GM18511 (cell line): Measurements from ENCODE around the gene MPIG6B.
"Not testable (repeated sequence)": the region's sequence is repeated elsewhere in the genome, so short reads cannot be mapped to it uniquely, and the experiment has no call there.

Source experiments
- ATAC-seq: cut with Tn5 transposase; IDR thresholded peaks from one replicate; pipeline ENCODE4 v1.9.1; 2021; ENCODE audit warnings: mild to moderate bottlenecking, moderate library complexity; ENCODE audit not compliant: unreplicated experiment

The MPIG6B gene

GRCh38 chr6:31700740-31701401 is 22.3 kb upstream of the MPIG6B start:
- no peak for ATAC-seq

- no peak for ATAC-seq
These were observed 21.3 kb upstream of the MPIG6B start for GRCh38 chr6:31701666-31702404.

GRCh38 chr6:31702405-31702818 is 20.8 kb upstream of the MPIG6B start:
- no peak for ATAC-seq

GRCh38 chr6:31702819-31703716 is 20.1 kb upstream of the MPIG6B start, which contains the start of gene ABHD16A:
TSS of gene ABHD16A (minus strand) at chr6:31703324. CDS start at chr6:31703281, 43 bp downstream.
- ATAC-seq, result peak; percentile 89

GRCh38 chr6:31705931-31706330 is 17.2 kb upstream of the MPIG6B start:
- no peak for ATAC-seq

GRCh38 chr6:31706599-31706998 is 16.6 kb upstream of the MPIG6B start, which contains the start of gene LY6G6F:
TSS of gene LY6G6F (plus strand) at chr6:31706866. CDS start at chr6:31706907, 41 bp downstream.
- no peak for ATAC-seq

GRCh38 chr6:31707701-31708100 is 15.5 kb upstream of the MPIG6B start:
- no peak for ATAC-seq

- no peak for ATAC-seq
These were observed 14.9 kb upstream of the MPIG6B start for GRCh38 chr6:31708224-31708623.

GRCh38 chr6:31709157-31709556 is 14.0 kb upstream of the MPIG6B start:
- ATAC-seq, result not testable (repeated sequence)

GRCh38 chr6:31710523-31711219 is 12.5 kb upstream of the MPIG6B start:
- ATAC-seq, result no peak

- no peak for ATAC-seq
These were observed 11.9 kb upstream of the MPIG6B start for GRCh38 chr6:31711233-31711632.

GRCh38 chr6:31712296-31712695 is 10.9 kb upstream of the MPIG6B start:
- no peak for ATAC-seq

- ATAC-seq, result no peak
These were observed 9.7 kb upstream of the MPIG6B start for GRCh38 chr6:31713465-31713864.

GRCh38 chr6:31713991-31714684 is 9.0 kb upstream of the MPIG6B start:
- no peak for ATAC-seq

GRCh38 chr6:31715022-31715958 is 7.9 kb upstream of the MPIG6B start, which contains the start of gene LY6G6D:
TSS of gene LY6G6D (plus strand) at chr6:31715348. CDS start at chr6:31715356, 8 bp downstream.
- ATAC-seq, result no peak

- no peak for ATAC-seq
These were observed 5.5 kb upstream of the MPIG6B start for GRCh38 chr6:31717499-31718222.

GRCh38 chr6:31718265-31718664 is 4.9 kb upstream of the MPIG6B start:
- no peak for ATAC-seq

GRCh38 chr6:31719001-31719400 is 4.2 kb upstream of the MPIG6B start:
- ATAC-seq, result no peak
